K562 (cell line): ENCODE results near the gene CAPZB. TPM values are rescaled to one million over a fixed set of nuclear protein-coding genes. Genes with fewer than 3 reads are reported as not detected.

Source experiments
- ATAC-seq: fragments of 200-7000 bp; cut with Tn5 transposase; 3 replicates; pipeline ENCODE4 v1.9.1; 2020; ENCODE audit warnings: moderate library complexity
- BruUV-seq: library from RNA; stranded (reverse); fragments of 400-500 nt; replicated peaks from 2 replicates; lab custom pipeline; 2021; lab: Mats Ljungman, UMichigan
- CTCF ChIA-PET: fragments of 300-600 bp; formaldehyde crosslinking; extraction: SDS; loops from one replicate; lab custom pipeline; 2021; ENCODE audit warnings: low intra/inter-chr PET ratio; lab: Yijun Ruan, JAX
- POLR2A ChIA-PET: fragments of 300-600, 350-650 bp; sonication (Branson Sonifier 250); formaldehyde crosslinking; extraction: SDS; loops from one replicate; lab custom pipeline; 2021; ENCODE audit warnings: antibody characterized with exemption, inconsistent platforms; lab: Yijun Ruan, JAX
- DNase-seq, 4 experiments: peaks; one replicate each; pipeline versions ENCODE4 v3.0.0 to v3.0.0-alpha.2; 2011 to 2018; ENCODE audit warnings: low spot score in 3 of 4, mixed read lengths in 3 of 4; ENCODE audit errors: extremely low read depth in 1 of 4
- FAIRE-seq: peaks from 2 replicates; lab custom pipeline; 2011; peaks lifted over from hg19 to GRCh38; lab: Jason Lieb, UNC
- H2AFZ ChIP-seq: 2 replicates; pipeline ENCODE4 v1.6.0; 2011; ENCODE audit warnings: low read depth, low read length, control low read depth, inconsistent platforms
- H3K27ac ChIP-seq: fragments of 200-600 bp; 3 replicates; pipeline ENCODE4 v1.8.0; 2011; ENCODE audit warnings: low read depth, mild to moderate bottlenecking, control low read depth, inconsistent platforms, low read length, moderate library complexity, mixed read lengths; ENCODE audit errors: extremely low read depth
- H3K27me3 ChIP-seq, 2 experiments: fragments of 300-600 bp in 1 of 2; 2 replicates in 1 of 2; 3 replicates in 1 of 2; pipeline versions ENCODE4 v1.6.0 to v1.8.0; 2011; ENCODE audit warnings: inconsistent platforms in 2 of 2, low read length in 2 of 2, mild to moderate bottlenecking in 1 of 2, mixed read lengths in 1 of 2, moderate library complexity in 1 of 2; ENCODE audit not compliant: control insufficient read depth in 2 of 2, insufficient read depth in 2 of 2
- H3K36me3 ChIP-seq: fragments of 300-600 bp; 3 replicates; pipeline ENCODE4 v1.8.0; 2011; ENCODE audit warnings: mild to moderate bottlenecking, low read length, inconsistent platforms; ENCODE audit not compliant: control insufficient read depth, insufficient read depth
- H3K4me1 ChIP-seq, 2 experiments: fragments of 200-600 bp in 1 of 2; replicated peaks in 1 of 2; 2 replicates in 1 of 2; 3 replicates in 1 of 2; pipeline versions ENCODE4 v1.5.1 to v1.8.0; 2011; ENCODE audit warnings: inconsistent platforms in 2 of 2, low read length in 2 of 2, mild to moderate bottlenecking in 1 of 2, mixed read lengths in 1 of 2, moderate library complexity in 1 of 2; ENCODE audit not compliant: control insufficient read depth in 2 of 2, insufficient read depth in 2 of 2
- H3K4me2 ChIP-seq: 2 replicates; pipeline ENCODE4 v1.6.1; 2011; ENCODE audit warnings: low read length, control low read depth, inconsistent platforms, mixed read lengths; ENCODE audit not compliant: insufficient read depth
- H3K4me3 ChIP-seq: fragments of 200-600 bp; sonication (generic), shearing (Covaris generic); 2 replicates; pipeline ENCODE4 v1.5.1; 2016; ENCODE audit warnings: control low read depth, inconsistent platforms
- H3K79me2 ChIP-seq: fragments of 200-600 bp; 3 replicates; pipeline ENCODE4 v1.8.0; 2011; ENCODE audit warnings: low read length, inconsistent platforms; ENCODE audit not compliant: control insufficient read depth, insufficient read depth
- H3K9ac ChIP-seq, 2 experiments: 2 replicates each; pipeline versions ENCODE4 v1.6.0 to v1.6.1; 2011; ENCODE audit warnings: low read depth in 2 of 2, low read length in 2 of 2, control low read depth in 1 of 2, inconsistent platforms in 1 of 2, mild to moderate bottlenecking in 1 of 2, mixed read lengths in 1 of 2; ENCODE audit not compliant: insufficient read depth in 1 of 2
- H3K9me1 ChIP-seq: one replicate; pipeline ENCODE4 v1.6.0; 2011; ENCODE audit warnings: inconsistent platforms, mild to moderate bottlenecking, low read length, moderate library complexity; ENCODE audit not compliant: control insufficient read depth, insufficient read depth
- H3K9me3 ChIP-seq: replicated peaks from 2 replicates; pipeline ENCODE4 v1.5.1; 2011; ENCODE audit warnings: low read depth, low read length, inconsistent platforms; ENCODE audit not compliant: control insufficient read depth, insufficient read depth
- H4K20me1 ChIP-seq: replicated peaks from 2 replicates; pipeline ENCODE4 v1.6.1; 2011; ENCODE audit warnings: low read length, inconsistent platforms, mixed read lengths; ENCODE audit not compliant: control insufficient read depth, insufficient read depth
- ARID3A ChIP-seq: IDR thresholded peaks from 2 replicates; pipeline ENCODE4 v1.6.1; 2012; ENCODE audit warnings: low read depth, low read length, improper control_type of control experiment, borderline replicate concordance
- ARNT ChIP-seq, 2 experiments: fragments of 450-650 bp; IDR thresholded peaks; 2 replicates each; pipeline ENCODE4 v1.6.1; 2016; ENCODE audit warnings: mild to moderate bottlenecking in 1 of 2
- MAZ ChIP-seq, 2 experiments: fragments of 450-650 bp in 1 of 2; sonication (generic) in 1 of 2; formaldehyde crosslinking; IDR thresholded peaks in 1 of 2; conservative IDR thresholded peaks in 1 of 2; 2 replicates each; pipeline versions ENCODE4 v1.4.0 to v1.5.0; 2020; ENCODE audit warnings: mild to moderate bottlenecking in 1 of 2, missing genetic modification reagents in 1 of 2
- SMARCE1 ChIP-seq: fragments of 450-650 bp; IDR thresholded peaks from 2 replicates; pipeline ENCODE4 v1.7.1; 2016; ENCODE audit warnings: mild to moderate bottlenecking
- TCF15 ChIP-seq: fragments of 250-450 bp; sonication (Bioruptor Pico); IDR thresholded peaks from 2 replicates; pipeline ENCODE4 v1.8.0; 2022; ENCODE audit warnings: moderate library complexity, mild to moderate bottlenecking, inconsistent platforms
- U2AF1 ChIP-seq: fragments of 200-400 bp; formaldehyde crosslinking; optimal IDR thresholded peaks from 2 replicates; pipeline ENCODE3; 2017; ENCODE audit warnings: mild to moderate bottlenecking, low read depth, low read length, moderate library complexity
- ZFX ChIP-seq: sonication (generic); formaldehyde crosslinking; IDR thresholded peaks from 2 replicates; pipeline ENCODE4 v1.8.0; 2022; ENCODE audit warnings: mild to moderate bottlenecking, missing genetic modification reagents, moderate library complexity
- ZNF140 ChIP-seq: fragments of 250-450 bp; sonication (Bioruptor Pico); IDR thresholded peaks from 2 replicates; pipeline ENCODE4 v1.8.0; 2021; ENCODE audit warnings: moderate library complexity, mild to moderate bottlenecking, inconsistent platforms
- ZNF77 ChIP-seq: fragments of 250-450 bp; sonication (Bioruptor Pico); IDR thresholded peaks from 2 replicates; pipeline ENCODE4 v1.5.0; 2020
- ZNF785 ChIP-seq: fragments of 250-450 bp; sonication (Bioruptor Pico); IDR thresholded peaks from 2 replicates; pipeline ENCODE4 v1.4.0; 2020; ENCODE audit warnings: mild to moderate bottlenecking
- ZNF830 ChIP-seq: fragments of 250-450 bp; sonication (Bioruptor Pico); IDR thresholded peaks from 2 replicates; pipeline ENCODE4 v1.5.0; 2021; ENCODE audit warnings: mild to moderate bottlenecking
- WGBS: fragments of 100-300 bp; shearing (Covaris generic); methylation state at CpG from one replicate; pipeline ENCODE4 v1.1.6; 2016; ENCODE audit warnings: low coverage, mixed read lengths; ENCODE audit not compliant: insufficient coverage; ENCODE audit errors: missing lambda C conversion rate; 5-methylcytosine and 5-hydroxymethylcytosine counted together
- in situ Hi-C: fragments of 300-500 bp; cut with MboI; formaldehyde crosslinking; loops from 4 replicates; pipeline ENCODE4 v1.15.0; 2018; ENCODE audit warnings: inconsistent platforms, mixed read lengths
- intact Hi-C: fragments of 100-400 bp; cut with micrococcal nuclease; formaldehyde crosslinking; loops from 2 replicates; pipeline ENCODE4 v1.14.2; 2022
- polyA plus RNA-seq, 8 experiments: library from polyadenylated mRNA; depleted of rRNA in 4 of 8; stranded (reverse) in 5 of 8; unstranded in 3 of 8; fragments of >200 nt; fragmentation: Nextera tagmentation in 2 of 8; fragmentation: Illumina TruSeq in 1 of 8; extraction: Ambion mirVana in 2 of 8; extraction: Trizol in 1 of 8; gene quantifications; 2 replicates each; pipeline versions ENCODE4 v1.2.1 to v1.2.3, GENCODE V29; 2011 to 2014; ENCODE audit warnings: inconsistent platforms in 1 of 8, missing spikeins in 1 of 8
- total RNA-seq, 7 experiments: library from RNA; depleted of rRNA in 6 of 7; stranded (reverse); fragments of >200 nt in 6 of 7; fragmentation: Illumina TruSeq in 2 of 7; extraction: Trizol in 2 of 7; gene quantifications; 2 replicates each; pipeline versions ENCODE4 v1.2.1 to v1.2.3, GENCODE V29; 2011 to 2021; ENCODE audit warnings: low replicate concordance in 1 of 7

Gene CAPZB
- total and polyA plus RNA-seq, 9 of the 15 experiments (the other 6 are each of a cell fraction or from before 2014, with no cell fraction given) = 57.6 to 297 (median 125) TPM

GRCh38 chr1:19365721-19366120 is 119.6 kb downstream of the CAPZB start:
- ATAC-seq = no peak
- no peak for DNase-seq
- Histone ChIP-seq H3K4me1 (peaks cover 0 to 8% of the 10 kb centered on the region in 2 experiments; a peak in 2 of 5 replicates), H3K4me2 (no peak overlapping the region), H3K36me3 (no peaks in the 10 kb centered on the region; the same call in 2 of the 3 replicates), H2AFZ (no peak overlapping the region), H3K9me3 (no peaks in the 10 kb centered on the region), H3K27ac (no peak overlapping the region), H3K9ac (no peak overlapping the region), H4K20me1 (peaks cover 13% of the 10 kb centered on the region), H3K4me3 (no peak overlapping the region), H3K79me2 (no peaks in the 10 kb centered on the region), H3K9me1 (peaks cover 6% of the 10 kb centered on the region), H3K27me3 (no peaks in the 10 kb centered on the region)
- intact Hi-C loops = no loop called here
- POLR2A ChIA-PET = no interaction called here
- TF ChIP-seq U2AF1 (no peak), ZNF830 (CRISPR knock-in tag) (no peak), ZNF140 (CRISPR knock-in tag) (no peak), MAZ (CRISPR knock-in tag; conservative IDR thresholded peaks at IDR 0.05 in 1 of 2, IDR thresholded peaks at IDR 0.05 in 1 of 2) (no peak), ZFX (CRISPR knock-in tag) (no peak), ARNT (IDR thresholded peaks at IDR 0.05) (no peak), SMARCE1 (no peak), TCF15 (CRISPR knock-in tag) (no peak), ARID3A (no peak), ZNF785 (CRISPR knock-in tag) (no peak), ZNF77 (CRISPR knock-in tag) (no peak)
- CTCF ChIA-PET = no interaction called here
- BruUV-seq = no TSS peak
- 89% methylated on average over 8 of the region's 10 CpGs for WGBS
- in situ Hi-C loops = no loop called here
- no peak for FAIRE-seq
